Stimulated activated CD4-positive, alpha-beta T cell treated with anti-CD3 and anti-CD28 coated beads, TNF-alpha, amount 100 ng/mL, for 4 hours (primary cell): Measurements from ENCODE around the gene EVC2.
"Not testable (repeated sequence)": the region's sequence is repeated elsewhere in the genome, so short reads cannot be mapped to it uniquely, and the experiment has no call there.

ENCODE experiments used
- DNase-seq, 3 experiments: peaks; one replicate each; pipeline ENCODE4 v3.0.0-alpha.2; 2020; ENCODE audit warnings: low read depth in 3 of 3

The EVC2 gene

GRCh38 chr4:5742388-5742787 is 34.0 kb upstream of the EVC2 start:
- DNase-seq: no peak

GRCh38 chr4:5738061-5738460 is 29.7 kb upstream of the EVC2 start:
- DNase-seq: no peak

GRCh38 chr4:5735463-5735862 is 27.1 kb upstream of the EVC2 start:
- no peak for DNase-seq

GRCh38 chr4:5734853-5735252 is 26.5 kb upstream of the EVC2 start:
- DNase-seq: no peak

- no peak for DNase-seq
Observed at GRCh38 chr4:5732158-5732557, 23.8 kb upstream of the EVC2 start.

- no peak for DNase-seq
Observed at GRCh38 chr4:5730993-5731990, 22.9 kb upstream of the EVC2 start.

GRCh38 chr4:5730436-5730835 is 22.1 kb upstream of the EVC2 start:
- no peak for DNase-seq

- DNase-seq: not testable (repeated sequence)
Observed at GRCh38 chr4:5728412-5728811, 20.1 kb upstream of the EVC2 start.

GRCh38 chr4:5724377-5724776 is 16.0 kb upstream of the EVC2 start:
- DNase-seq: no peak

- no peak for DNase-seq
Observed at GRCh38 chr4:5722328-5722727, 14.0 kb upstream of the EVC2 start.

- no peak for DNase-seq
Observed at GRCh38 chr4:5721923-5722322, 13.6 kb upstream of the EVC2 start.

GRCh38 chr4:5720980-5721379 is 12.6 kb upstream of the EVC2 start:
- DNase-seq: no peak

- no peak for DNase-seq
Observed at GRCh38 chr4:5720157-5720850, 11.9 kb upstream of the EVC2 start.

GRCh38 chr4:5719350-5720055 is 11.1 kb upstream of the EVC2 start:
- no peak for DNase-seq

- DNase-seq: no peak
Observed at GRCh38 chr4:5718411-5718810, 10.1 kb upstream of the EVC2 start.

GRCh38 chr4:5717449-5718158 is 9.2 kb upstream of the EVC2 start:
- no peak for DNase-seq

GRCh38 chr4:5716391-5716790 is 8.0 kb upstream of the EVC2 start:
- DNase-seq: no peak

- no peak for DNase-seq
Observed at GRCh38 chr4:5715357-5715756, 7.0 kb upstream of the EVC2 start.

GRCh38 chr4:5713861-5714260 is 5.5 kb upstream of the EVC2 start:
- DNase-seq: no peak

GRCh38 chr4:5712931-5713330 is 4.6 kb upstream of the EVC2 start:
- no peak for DNase-seq

GRCh38 chr4:5712517-5712916 is 4.2 kb upstream of the EVC2 start:
- no peak for DNase-seq
